T-helper 2 cell treated with Interferon-gamma antibody and Interleukin-4, amounts not matched to agents 100 ng/mL and 5 ng/mL, for 36 hours (primary cell): ENCODE measurements around the gene AFMID. TPM values are rescaled to one million over a fixed set of nuclear protein-coding genes. Genes with fewer than 3 reads are reported as not detected.

ENCODE experiments used
- intact Hi-C: fragments of 100-400 bp; cut with micrococcal nuclease; formaldehyde crosslinking; loops from one replicate; pipeline ENCODE4 v1.15.1; 2023
- total RNA-seq: library from RNA; stranded (reverse); gene quantifications from 2 replicates; pipeline ENCODE4 v1.2.3, GENCODE V29; 2022

The AFMID gene, protein sequence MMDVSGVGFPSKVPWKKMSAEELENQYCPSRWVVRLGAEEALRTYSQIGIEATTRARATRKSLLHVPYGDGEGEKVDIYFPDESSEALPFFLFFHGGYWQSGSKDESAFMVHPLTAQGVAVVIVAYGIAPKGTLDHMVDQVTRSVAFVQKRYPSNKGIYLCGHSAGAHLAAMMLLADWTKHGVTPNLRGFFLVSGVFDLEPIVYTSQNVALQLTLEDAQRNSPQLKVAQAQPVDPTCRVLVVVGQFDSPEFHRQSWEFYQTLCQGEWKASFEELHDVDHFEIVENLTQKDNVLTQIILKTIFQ
- total RNA-seq: 16.3 and 17.5 TPM in 2 replicates

- intact Hi-C loops: loop anchor here (1.0 to 10.0 kb wide), 4 partner anchors 18 to 162 kb away; partner anchors contain the start of genes SYNGR2 and TMC8
These were observed at the start of gene AFMID, which contains the start of gene TK1 for GRCh38 chr17:78186692-78187595. Gene AFMID (plus strand): TSS chr17:78187362. CDS start chr17:78187371, 9 bp downstream. Gene TK1 (minus strand): TSS chr17:78187052. CDS start chr17:78186994, 58 bp downstream.

- intact Hi-C loops: loop anchor here (10.0 kb wide), 2 partner anchors 683 to 1897 kb away; partner anchors contain the start of genes CCDC40 and TBC1D16
These were observed 49.6 kb upstream of the AFMID start for GRCh38 chr17:78137392-78138203.

- intact Hi-C loops: loop anchor here (10.0 kb wide), 2 partner anchors 684 to 1896 kb away; partner anchors contain the start of genes CCDC40 and TBC1D16
These were observed 48.7 kb upstream of the AFMID start for GRCh38 chr17:78138204-78139060.

- intact Hi-C loops: loop anchor here (1.0 to 10.0 kb wide), 6 partner anchors 10 to 1895 kb away; partner anchors contain the start of genes AFMID, BIRC5, CCDC40 and TBC1D16
These were observed 47.3 kb upstream of the AFMID start for GRCh38 chr17:78139861-78140168.

- intact Hi-C loops: loop anchor here (1.0 to 2.0 kb wide), 4 partner anchors 10 to 74 kb away; partner anchors contain the start of genes AFMID, BIRC5, TK1 and TMC8
These were observed 46.8 kb upstream of the AFMID start for GRCh38 chr17:78140169-78141051.

DNA sequence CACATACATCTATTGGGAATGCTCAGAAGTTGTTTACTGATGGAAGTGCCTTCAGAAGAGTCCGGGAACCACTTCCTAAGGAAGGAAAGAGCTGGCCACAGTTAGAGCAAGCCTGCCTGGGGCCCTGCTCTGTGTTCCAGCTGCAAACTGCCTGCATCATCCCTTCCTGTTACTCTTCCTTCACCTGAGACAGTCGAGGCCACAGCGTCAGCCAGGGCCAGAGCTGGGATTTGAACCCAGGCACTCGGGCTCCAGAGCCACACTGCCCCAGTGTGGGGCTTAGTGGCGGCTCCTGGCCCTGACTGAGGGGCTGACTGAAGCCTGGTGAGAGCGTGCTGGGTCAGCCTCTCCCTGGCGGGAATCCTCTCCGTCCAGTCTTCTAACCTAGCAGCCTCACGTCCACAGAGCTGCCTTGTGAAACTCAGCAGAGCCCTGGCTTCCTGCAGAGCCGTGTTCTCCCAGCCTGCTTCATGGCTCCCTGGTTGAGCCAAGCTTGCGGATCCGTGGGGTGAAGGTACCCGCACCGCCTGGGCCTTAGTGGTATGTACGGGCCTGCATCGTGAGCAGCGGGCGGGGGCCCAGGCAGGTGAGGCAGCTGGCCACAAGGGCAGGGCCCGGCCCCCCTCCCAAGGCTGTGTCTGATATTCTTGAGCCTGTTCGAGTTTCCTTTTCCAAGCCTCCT lies 45.6 kb upstream of the AFMID start:
- intact Hi-C loops: loop anchor here (2.0 kb wide), 1 partner anchor 35 kb away; no protein-coding TSS in a partner anchor

- intact Hi-C loops: no loop called here
These were observed 44.9 kb upstream of the AFMID start for GRCh38 chr17:78142119-78142861.

- intact Hi-C loops: no loop called here
These were observed 43.7 kb upstream of the AFMID start for GRCh38 chr17:78143214-78144146.

DNA sequence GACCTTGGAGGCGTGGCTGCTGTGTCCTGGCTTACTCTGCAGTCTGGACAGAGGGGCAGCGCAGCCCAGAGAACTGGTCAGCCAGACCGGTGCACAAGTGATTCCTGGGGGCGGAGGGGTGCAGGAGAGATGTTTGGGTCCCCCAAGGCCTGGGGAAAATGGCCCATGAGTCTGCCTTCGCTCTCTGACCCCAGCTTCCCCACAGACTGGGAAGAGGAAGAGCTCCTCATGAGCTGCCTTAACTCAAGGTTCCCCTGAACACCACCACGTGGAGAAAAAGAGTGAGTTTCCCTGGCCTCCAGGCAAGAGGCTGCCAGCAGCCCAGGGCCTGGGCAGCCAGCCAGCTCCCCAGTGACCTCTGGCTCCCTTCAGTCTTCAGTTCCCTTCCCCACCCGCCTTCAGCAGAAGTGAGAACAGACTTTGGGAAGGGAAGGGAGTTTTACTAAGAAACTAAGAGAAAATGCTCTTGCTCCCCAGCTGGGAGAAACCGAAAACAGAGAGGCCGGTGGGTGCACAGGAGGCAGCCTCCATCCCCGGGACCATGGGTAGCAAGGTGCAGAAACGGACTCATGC lies 42.9 kb upstream of the AFMID start:
- intact Hi-C loops: no loop called here

- intact Hi-C loops: no loop called here
These were observed 42.2 kb upstream of the AFMID start for GRCh38 chr17:78144736-78145641.

GRCh38 chr17:78146471-78146869 lies 40.7 kb upstream of the AFMID start:
- intact Hi-C loops: no loop called here

GRCh38 chr17:78146881-78147280 lies 40.3 kb upstream of the AFMID start:
- intact Hi-C loops: no loop called here

GRCh38 chr17:78147315-78147998 lies 39.7 kb upstream of the AFMID start:
- intact Hi-C loops: no loop called here

DNA sequence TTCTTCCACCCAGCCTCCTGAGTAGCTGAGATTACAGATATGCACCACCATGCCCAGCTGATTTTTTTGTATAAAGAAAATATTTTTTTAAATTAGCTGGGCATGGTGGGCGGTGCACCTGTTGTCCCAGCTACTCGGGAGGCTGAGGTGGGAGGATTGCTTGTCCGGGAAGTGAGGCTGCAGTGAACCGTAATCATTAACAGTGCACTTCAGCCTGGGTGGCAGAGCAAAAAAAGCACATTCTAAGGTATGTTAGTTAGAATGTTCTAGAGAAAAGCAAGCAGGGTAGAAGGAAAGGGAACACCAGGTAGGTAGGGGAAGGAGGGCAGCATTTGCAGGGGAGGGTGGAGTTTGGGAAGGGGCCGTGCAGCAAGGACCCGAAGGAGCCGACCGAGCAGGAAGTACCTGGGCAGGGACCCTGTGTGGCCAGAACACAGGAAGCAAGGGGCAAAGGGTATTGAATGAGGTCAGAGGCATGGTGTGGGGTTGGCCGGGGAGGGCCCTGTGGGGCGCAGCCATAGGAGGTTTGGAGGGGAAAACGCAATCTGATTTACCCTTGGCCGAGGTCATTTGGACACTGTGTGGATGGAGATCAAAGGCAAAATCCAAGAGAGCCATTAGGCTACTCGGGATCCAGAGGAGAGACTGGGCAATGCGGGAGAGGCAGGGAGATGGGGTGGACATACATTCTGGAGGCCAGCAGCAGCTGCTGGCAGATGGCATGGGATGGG lies 38.7 kb upstream of the AFMID start:
- intact Hi-C loops: no loop called here
